Heart left ventricle (tissue), 11 donors: Measurements from ENCODE around the gene FAHD2B. TPM values are rescaled to one million over a fixed set of nuclear protein-coding genes. Genes with fewer than 3 reads are reported as not detected.

Experiments
- polyA plus RNA-seq, 2 donors: library from polyadenylated mRNA; stranded (reverse); fragments of 200-250 nt; gene quantifications; one replicate each; pipeline ENCODE4 v1.2.3, GENCODE V29; 2013
- total RNA-seq, 9 donors: library from RNA; depleted of rRNA in 2 of 9; stranded (reverse); fragments of >200 nt in 2 of 9; fragmentation: NEBNext Ultra II Directional in 3 of 9; extraction: Animal tissue kit (Norgen Biotek cat#: 25700) in 3 of 9; gene quantifications; one replicate each; pipeline versions ENCODE4 v1.1.0 to v1.2.4, GENCODE V29; 2016 to 2023
- donor health status: ischemic (EF 13 %, LVEDD 7.1; RV severe dilation, severe dysfunction).
- donor health status: healthy with polysubstance abuse.
- donor health status: DM: no; HTN: yes; CAD: no.
- donor health status: DM: no; HTN: no; CAD: no.
- donor health status: ischemic (EF 25% LVEDD 5.7; RV mildly dilated, moderate dysfunction).
- donor health status: healthy.
- donor health status: DM: yes; HTN: yes; CAD: no.
- donor health status: PGD.
- donor health status: nonischemic (EF 23%, LVEDD 6.1; RV moderate dilation, normal function).

FAHD2B gene
- total and polyA plus RNA-seq, 11 donors, result 16.1 to 37.6 (median 21.1) TPM

Other genes with a start within 250 kb of the FAHD2B start
- gene ANKRD39, start 236.9 kb downstream of the FAHD2B start, total RNA-seq, result 10 to 100 TPM; 13.3 to 18.4 (median 16.8) TPM
- gene ANKRD39, start 236.9 kb downstream of the FAHD2B start, polyA plus RNA-seq, result 10 to 100 TPM; 18.3 to 33.4 TPM
- 10 to 100 TPM; 15.6 to 29.6 (median 22.0) TPM for gene SEMA4C, start 224.8 kb downstream of the FAHD2B start, total RNA-seq
- gene SEMA4C, start 224.8 kb downstream of the FAHD2B start, polyA plus RNA-seq, result 10 to 100 TPM; 11.7 to 17.0 TPM
- under 1 TPM in 4 of 9 donors, not detected in 5; 0.26 to 0.71 (median 0.50) TPM for gene FAM178B, start 108.3 kb downstream of the FAHD2B start, total RNA-seq
- under 1 TPM; 0.14 to 0.50 TPM for gene FAM178B, start 108.3 kb downstream of the FAHD2B start, polyA plus RNA-seq
- 10 to 100 TPM in 2 of 9 donors, 1 to 10 TPM in 7; 2.3 to 10.6 (median 6.1) TPM for gene ANKRD36, start 18.3 kb upstream of the FAHD2B start, total RNA-seq
- gene ANKRD36, start 18.3 kb upstream of the FAHD2B start, polyA plus RNA-seq, result 1 to 10 TPM; 1.1 to 4.1 TPM